ENCODE measurements around the gene SYNPO.

The SYNPO gene

GRCh38 chr5:150625164-150625535 is 15.3 kb upstream of the SYNPO start:
- DNase-seq = no peak

DNA sequence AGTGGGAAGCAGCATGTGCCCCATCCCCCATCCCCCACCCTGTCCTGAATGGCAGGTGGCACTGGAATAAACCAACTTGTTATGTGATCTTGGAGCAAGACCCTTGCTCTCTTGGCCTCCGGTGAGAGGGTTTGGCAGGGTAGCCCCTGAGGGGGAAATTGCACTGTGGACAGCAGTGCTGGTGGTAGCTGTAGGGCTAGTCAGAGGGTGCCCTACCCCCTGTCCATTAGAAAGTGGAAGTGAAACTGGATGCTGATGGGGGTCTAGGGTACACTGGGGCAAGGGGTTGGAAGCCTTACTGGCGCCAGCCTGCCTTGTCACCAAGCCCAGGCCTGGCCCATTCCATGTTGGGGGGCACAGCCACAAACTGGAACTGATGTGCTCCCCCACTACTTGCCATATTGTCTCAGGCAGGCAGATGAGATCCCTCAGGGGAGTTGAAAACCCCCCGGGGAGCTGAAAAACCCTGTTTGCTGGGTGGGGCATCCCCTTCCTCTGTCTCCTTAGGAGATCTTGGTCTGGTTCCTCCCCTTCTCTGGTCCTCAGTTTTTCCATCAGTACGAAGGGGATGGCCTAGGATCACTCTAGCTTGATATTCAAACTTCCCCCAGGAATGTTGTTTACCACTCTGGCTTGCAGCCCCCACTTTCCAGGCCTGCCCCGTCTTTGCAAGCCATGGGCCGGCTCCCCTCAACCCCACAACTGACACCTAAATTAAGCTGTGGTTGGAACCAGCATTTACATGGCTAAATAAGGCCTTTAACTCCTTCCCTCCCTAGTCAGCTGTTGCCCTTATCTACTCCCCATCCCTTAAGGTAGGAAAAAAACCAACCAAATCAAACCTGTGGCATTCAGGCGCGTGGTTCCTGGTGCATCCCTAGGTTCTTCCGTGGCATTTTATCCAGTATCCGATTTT is 14.4 kb upstream of the SYNPO start:
- DNase-seq = no peak

- no peak for DNase-seq
Observed at GRCh38 chr5:150626853-150627276, 13.6 kb upstream of the SYNPO start.

- no peak for DNase-seq
Observed at GRCh38 chr5:150627731-150628545, 12.5 kb upstream of the SYNPO start.

- no peak for DNase-seq
Observed at GRCh38 chr5:150628936-150629485, 11.4 kb upstream of the SYNPO start.

DNA sequence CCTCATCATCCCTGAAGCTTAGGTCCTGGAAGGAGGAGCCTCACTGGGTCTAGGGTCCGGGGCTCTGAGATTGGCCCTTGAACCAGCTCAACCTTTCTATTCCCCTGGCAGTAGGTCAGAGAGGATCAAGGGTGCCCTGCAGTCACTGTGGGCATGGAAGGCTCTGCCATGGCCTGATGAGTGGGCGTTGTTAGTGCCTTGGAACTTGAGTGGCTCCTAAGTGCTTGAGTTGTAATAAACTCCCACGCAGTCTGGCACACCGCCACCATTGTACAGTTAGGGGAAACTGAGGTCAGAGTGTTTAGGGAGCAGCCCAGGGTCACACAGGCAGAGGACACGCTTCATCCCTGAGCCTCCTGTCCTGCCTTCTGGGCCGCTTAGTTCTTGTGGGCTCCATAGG is 10.4 kb upstream of the SYNPO start:
- no peak for DNase-seq

DNA sequence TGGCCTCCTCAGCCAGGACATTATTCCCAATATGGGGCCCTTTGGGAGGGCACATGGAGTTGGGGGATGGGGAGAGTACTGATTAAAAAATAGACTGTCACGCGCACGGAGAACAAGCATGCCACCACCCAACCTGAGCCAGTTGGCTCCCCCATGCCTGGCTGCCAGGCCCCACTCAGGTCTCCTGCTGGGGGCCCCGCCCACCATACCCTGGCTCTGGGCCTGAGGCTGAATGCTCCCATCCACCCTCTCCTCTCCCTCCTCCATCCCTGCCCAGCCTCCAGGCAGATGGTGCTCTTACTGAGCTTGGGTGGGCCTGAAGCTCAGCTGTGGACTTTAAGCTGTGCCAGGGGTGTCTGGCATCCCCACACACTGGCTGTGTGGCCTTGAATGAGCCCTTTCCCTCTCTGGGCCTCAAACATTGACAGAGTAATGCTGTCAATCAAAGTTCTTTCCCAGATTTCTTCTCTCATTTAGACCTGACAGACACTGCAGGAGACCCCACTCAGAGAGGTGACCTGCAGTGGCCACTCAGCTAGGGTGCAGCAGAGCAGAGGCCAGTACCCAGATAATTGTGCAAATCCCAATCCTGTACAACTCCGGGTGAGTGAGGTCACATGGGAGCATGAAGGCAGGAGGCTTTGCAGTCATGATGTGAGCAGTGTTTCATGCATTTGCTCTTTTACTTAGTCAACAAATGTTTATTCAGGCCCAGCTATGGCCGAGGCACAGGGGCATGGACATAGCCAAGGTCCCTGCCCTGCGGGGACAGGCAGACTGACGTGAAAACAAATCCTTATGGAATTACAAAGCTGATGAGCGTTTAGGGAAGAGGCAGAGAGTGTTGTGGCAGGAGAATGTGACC is 9.8 kb upstream of the SYNPO start:
- no peak for DNase-seq

GRCh38 chr5:150631326-150631701 is 9.1 kb upstream of the SYNPO start:
- no peak for DNase-seq

DNA sequence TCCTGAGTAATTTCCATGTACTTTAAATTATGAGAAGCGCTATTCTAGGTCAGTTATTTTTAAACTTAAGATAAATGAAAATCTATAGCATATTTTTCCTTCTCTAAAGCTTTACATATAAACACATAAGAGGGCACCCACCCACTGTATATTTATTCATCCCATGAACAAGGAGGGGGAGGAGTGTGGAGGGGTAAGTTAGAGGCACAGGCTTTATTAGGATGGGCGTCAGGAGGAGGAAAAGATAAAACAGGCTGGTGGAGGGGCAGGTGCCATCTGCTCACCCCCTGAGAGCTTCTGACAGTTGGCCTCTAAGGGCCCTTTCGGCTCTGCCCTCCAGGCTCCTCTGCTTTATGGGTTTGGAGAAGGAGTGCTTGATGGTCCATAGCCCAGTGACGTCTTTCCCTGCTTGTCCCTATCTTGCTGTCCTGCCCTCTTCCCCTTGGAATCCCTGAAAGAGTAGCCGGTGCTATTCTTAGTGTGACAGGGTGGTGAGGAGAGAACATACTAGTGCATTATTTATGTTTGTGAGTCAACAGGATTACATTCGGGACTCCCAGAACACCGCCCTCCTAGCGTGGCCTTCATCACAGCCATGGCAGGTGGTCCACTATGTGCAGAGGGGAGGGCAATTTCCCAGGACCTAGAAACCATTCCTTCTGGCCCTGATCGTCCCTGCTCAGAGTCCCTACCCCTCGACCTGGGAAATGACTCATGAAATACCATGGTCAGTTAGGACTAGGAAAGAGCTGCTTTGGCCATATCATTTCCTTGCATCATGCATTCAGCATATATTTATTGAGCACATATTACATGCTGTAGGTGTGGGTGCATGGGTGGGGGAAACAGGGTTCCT is 7.9 kb upstream of the SYNPO start:
- DNase-seq = no peak

- no peak for DNase-seq
Observed at GRCh38 chr5:150633429-150633828, 7.0 kb upstream of the SYNPO start.

DNA sequence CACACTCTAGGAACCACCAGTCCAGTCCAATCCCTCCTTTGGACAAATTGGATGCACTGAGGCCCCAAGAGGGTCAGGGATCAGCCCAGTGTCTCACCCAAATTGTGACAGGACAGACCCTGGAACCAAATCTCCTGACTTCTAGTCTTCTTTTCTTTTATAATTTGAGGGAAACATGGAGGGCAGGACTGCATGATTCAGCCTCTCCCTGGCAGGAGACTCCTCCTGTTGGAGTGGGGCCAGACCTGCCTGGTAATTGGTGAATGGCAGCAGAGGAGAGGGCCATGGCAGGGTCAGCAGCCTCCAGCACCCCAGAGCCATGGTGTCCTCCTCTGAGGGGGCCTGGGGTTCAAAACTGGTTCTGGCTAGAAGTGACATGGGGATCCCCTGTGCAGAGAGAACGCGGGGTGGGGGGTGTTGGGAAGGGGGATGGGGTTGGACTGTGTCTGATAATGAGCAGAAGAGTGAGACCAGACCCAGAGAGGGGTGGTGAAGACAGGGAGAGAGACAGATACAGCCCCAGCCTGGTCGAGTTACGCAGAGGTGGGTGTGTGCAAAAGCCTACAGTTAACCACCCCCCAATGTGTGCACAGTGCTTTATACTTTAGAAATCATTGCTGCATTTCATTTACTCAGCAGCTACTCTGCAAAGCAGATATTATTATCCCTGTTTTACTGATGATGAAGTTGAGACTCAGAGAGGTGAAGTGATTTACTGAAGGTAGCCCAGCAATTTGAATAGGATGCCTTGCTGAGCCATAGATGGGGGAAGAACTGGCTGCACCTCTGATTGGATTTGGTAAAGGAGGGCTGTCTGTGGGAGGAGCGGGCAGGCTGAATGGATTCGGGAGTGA is 3.8 kb upstream of the SYNPO start:
- no peak for DNase-seq

- DNase-seq = no peak
Observed at GRCh38 chr5:150637245-150638052, 3.0 kb upstream of the SYNPO start.

DNA sequence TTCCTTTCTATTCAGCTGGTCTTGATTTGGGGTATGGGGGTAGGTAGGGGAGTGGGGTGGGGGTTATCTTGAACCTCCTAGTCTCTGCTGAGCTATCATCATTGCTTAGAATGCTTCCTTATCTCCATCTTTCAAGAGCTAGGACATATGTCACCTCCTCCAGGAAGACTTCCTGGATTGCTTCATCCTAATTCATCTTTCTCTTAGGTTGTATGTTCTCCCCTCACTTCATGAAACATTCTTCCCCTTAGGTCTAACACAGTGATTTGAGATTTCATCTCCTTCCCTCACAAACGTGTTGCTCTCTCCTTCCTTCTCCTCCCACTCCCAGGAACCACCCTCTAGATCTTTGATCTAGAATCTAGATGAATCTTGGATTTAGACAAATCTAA is 2.4 kb upstream of the SYNPO start:
- DNase-seq = no peak

DNA sequence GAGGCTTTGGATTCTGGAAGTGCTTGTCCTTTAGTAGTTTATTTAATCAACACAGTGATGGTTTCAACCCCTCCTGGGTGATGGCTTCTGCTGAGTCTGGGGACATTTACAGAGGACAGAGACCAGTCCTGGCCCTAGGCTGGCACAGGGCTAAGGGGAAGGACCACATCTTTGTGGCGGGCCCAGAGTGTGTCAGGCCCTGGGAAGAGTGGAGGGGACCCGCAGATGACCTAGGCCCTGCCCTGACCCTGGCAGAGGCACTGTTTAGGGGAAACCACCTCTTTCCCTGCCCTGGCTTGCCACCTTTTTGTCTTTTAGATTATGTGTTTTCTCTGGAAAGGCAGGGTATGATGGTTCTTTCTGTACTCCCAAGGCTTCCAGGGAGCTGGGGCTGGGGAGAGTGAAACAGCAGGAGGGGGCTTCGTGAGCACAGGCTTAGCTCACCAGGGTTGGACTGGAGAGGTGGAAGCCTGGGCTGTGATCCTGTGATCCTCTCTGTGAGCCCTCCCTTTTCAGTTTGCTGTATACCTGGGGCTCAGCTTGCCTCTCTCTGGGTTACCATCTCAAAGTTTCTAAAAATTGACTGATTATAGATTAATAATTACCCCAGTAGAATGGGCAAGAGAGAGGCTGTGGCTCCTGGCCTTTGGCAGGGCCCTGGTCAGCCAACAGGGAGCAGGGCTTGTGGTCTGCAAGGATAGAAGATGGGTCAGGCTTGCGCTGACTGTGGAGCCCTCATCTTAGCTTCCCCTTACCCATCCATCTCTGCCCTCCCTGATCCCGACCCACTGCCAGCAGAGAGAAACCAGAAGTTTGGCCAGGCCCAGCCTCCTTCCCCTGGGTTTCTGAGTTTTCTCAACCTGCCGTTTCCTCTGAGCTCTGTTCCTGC is 1.7 kb upstream of the SYNPO start:
- DNase-seq = no peak

GRCh38 chr5:150639377-150639692 is 1.1 kb upstream of the SYNPO start:
- no peak for DNase-seq

GRCh38 chr5:150639751-150640150 is 709 bp upstream of the SYNPO start:
- no peak for DNase-seq

DNA sequence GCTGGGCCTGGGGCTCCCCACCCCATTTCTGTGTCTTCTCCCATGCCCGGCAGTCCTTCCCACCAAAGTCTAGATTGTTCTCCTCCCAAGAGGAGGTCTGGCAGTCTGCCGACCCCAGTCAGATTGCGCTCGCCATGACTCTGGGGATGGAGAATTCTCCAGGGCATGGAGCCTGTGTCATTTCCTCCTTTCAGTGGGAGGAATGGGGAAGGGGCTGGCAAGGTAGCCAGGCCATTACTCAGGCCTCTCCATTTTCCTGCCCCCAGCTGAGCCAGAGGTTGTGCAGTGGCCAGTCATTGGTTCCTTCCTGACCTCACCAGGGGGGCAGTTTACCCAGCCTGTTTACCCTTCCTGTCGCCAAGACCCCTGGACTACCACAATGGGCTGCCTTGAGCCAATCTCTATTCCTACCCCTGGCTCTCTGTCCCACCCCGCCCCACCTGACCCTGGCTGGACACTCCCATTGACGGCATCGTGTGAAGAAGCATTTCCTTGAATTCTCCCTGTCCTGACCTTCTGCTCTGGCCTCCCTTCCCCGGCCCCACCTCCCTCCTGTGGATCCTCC is 628 bp downstream of the SYNPO start:
- no peak for DNase-seq

DNA sequence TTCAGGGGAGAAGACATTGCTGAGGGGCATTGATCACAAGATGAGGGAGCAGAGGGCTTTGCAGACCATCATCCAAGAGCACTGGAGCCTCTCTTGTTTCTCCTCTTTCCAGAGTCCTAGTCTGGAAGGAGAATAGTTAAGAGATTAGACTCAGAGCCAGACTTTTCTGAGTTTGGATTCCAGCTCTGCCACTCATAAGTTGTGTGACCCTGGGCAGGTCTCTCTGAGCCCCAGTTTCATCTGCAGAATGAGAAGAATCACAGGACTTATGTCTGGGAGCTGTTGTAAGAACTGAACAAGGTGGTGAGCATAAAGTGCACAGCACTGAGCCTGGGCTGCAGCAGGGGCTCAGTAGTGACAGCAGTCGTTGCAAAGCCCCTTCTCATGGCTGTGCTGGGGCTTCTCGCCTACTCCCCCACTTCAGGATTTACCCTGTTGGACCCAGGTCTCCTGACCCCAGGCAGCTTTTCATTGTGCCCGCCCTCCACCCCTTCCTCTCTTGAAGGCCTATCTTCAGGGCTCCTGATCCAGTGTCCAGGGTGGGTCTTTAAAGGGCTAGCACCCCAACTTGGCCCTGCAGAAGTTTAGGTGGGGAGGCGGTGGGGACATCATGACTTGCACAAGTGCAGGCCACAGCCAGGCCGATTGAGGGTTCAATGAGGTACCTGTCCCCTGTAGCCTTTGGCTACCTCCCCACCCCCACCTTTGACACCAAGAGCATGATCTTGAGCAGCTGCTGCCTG is 1.5 kb downstream of the SYNPO start:
- DNase-seq = no peak
